IMR-90 (cell line): ENCODE measurements around the gene LEKR1. TPM values are rescaled to one million over a fixed set of nuclear protein-coding genes. Genes with fewer than 3 reads are reported as not detected.

Source experiments
- ATAC-seq: fragments of 200-7000 bp; cut with Tn5 transposase; 2 replicates; pipeline ENCODE4 v1.9.1; 2020; ENCODE audit warnings: low read depth, mild to moderate bottlenecking, moderate library complexity
- BruUV-seq: library from RNA; stranded (reverse); fragments of 400-500 nt; replicated peaks from 2 replicates; lab custom pipeline; 2021; lab: Mats Ljungman, UMichigan
- CTCF ChIA-PET: fragments of 300-600 bp; formaldehyde crosslinking; extraction: SDS; loops from one replicate; lab custom pipeline; 2021; ENCODE audit warnings: antibody characterized with exemption; lab: Yijun Ruan, JAX
- POLR2A ChIA-PET: fragments of 300-600 bp; sonication (Branson Sonifier 250); formaldehyde crosslinking; loops from one replicate; lab custom pipeline; 2022; ENCODE audit warnings: antibody characterized with exemption; ENCODE audit not compliant: unreplicated experiment; lab: Charles Lee
- DNase-seq: peaks from one replicate; pipeline ENCODE4 v3.0.0; 2013
- H2AFZ ChIP-seq: replicated peaks from 2 replicates; pipeline ENCODE3; 2013; ENCODE audit warnings: low read length, mild to moderate bottlenecking; ENCODE audit not compliant: poor library complexity
- H2AK5ac ChIP-seq: 2 replicates; pipeline ENCODE4 v1.6.1; 2013; ENCODE audit warnings: low read depth, low read length, inconsistent platforms
- H2AK9ac ChIP-seq: replicated peaks from 2 replicates; pipeline ENCODE3; 2013; ENCODE audit warnings: mild to moderate bottlenecking, low read depth, low read length, moderate library complexity; ENCODE audit not compliant: poor library complexity
- H2BK120ac ChIP-seq: 2 replicates; pipeline ENCODE4 v1.6.1; 2013; ENCODE audit warnings: low read depth, low read length, inconsistent platforms
- H2BK15ac ChIP-seq: 3 replicates; pipeline ENCODE4 v1.6.1; 2013; ENCODE audit warnings: low read depth, low read length, inconsistent platforms
- H2BK20ac ChIP-seq: 2 replicates; pipeline ENCODE4 v1.6.1; 2013; ENCODE audit warnings: low read depth, mild to moderate bottlenecking, inconsistent platforms, low read length, moderate library complexity
- H2BK5ac ChIP-seq: 2 replicates; pipeline ENCODE4 v1.6.1; 2013; ENCODE audit warnings: mild to moderate bottlenecking, low read depth, low read length, inconsistent platforms; ENCODE audit not compliant: poor library complexity, severe bottlenecking
- H3K14ac ChIP-seq: replicated peaks from 2 replicates; pipeline ENCODE4 v1.6.1; 2013; ENCODE audit warnings: low read depth, low read length, inconsistent platforms
- H3K18ac ChIP-seq: 2 replicates; pipeline ENCODE4 v1.6.1; 2013; ENCODE audit warnings: low read depth, low read length, control low read depth
- H3K23ac ChIP-seq: 2 replicates; pipeline ENCODE4 v1.6.1; 2013; ENCODE audit warnings: low read depth, low read length, inconsistent platforms
- H3K27ac ChIP-seq: 2 replicates; pipeline ENCODE4 v1.5.1; 2013; ENCODE audit warnings: mild to moderate bottlenecking, control low read depth, low read length; ENCODE audit not compliant: insufficient read depth
- H3K27me3 ChIP-seq: 2 replicates; pipeline ENCODE4 v1.6.1; 2013; ENCODE audit warnings: low read length; ENCODE audit not compliant: control insufficient read depth, insufficient read depth
- H3K36me3 ChIP-seq: 2 replicates; pipeline ENCODE4 v1.6.1; 2013; ENCODE audit warnings: low read length, mixed read lengths; ENCODE audit not compliant: control insufficient read depth, insufficient read depth
- H3K4ac ChIP-seq: 2 replicates; pipeline ENCODE4 v1.6.1; 2013; ENCODE audit warnings: low read depth, low read length, inconsistent platforms
- H3K4me1 ChIP-seq: 2 replicates; pipeline ENCODE4 v1.6.1; 2013; ENCODE audit warnings: low read length, mixed read lengths; ENCODE audit not compliant: control insufficient read depth, insufficient read depth
- H3K4me2 ChIP-seq: 2 replicates; pipeline ENCODE4 v1.6.1; 2013; ENCODE audit warnings: low read depth, mild to moderate bottlenecking, control low read depth, low read length, moderate library complexity
- H3K4me3 ChIP-seq: 2 replicates; pipeline ENCODE4 v1.5.1; 2013; ENCODE audit warnings: low read depth, mild to moderate bottlenecking, control low read depth, low read length, moderate library complexity; ENCODE audit not compliant: insufficient read depth
- H3K56ac ChIP-seq: 2 replicates; pipeline ENCODE4 v1.6.1; 2013; ENCODE audit warnings: low read length, inconsistent platforms; ENCODE audit not compliant: insufficient read depth; ENCODE audit errors: extremely low read depth
- H3K79me1 ChIP-seq, 2 experiments: 2 replicates each; pipeline ENCODE4 v1.6.1; 2013; ENCODE audit warnings: low read length in 2 of 2, inconsistent platforms in 1 of 2, low read depth in 1 of 2
- H3K9ac ChIP-seq: 2 replicates; pipeline ENCODE4 v1.6.1; 2013; ENCODE audit warnings: low read depth, low read length, control low read depth
- H3K9me1 ChIP-seq: 2 replicates; pipeline ENCODE4 v1.6.1; 2013; ENCODE audit warnings: low read length, inconsistent platforms; ENCODE audit not compliant: insufficient read depth
- H3K9me3 ChIP-seq: 2 replicates; pipeline ENCODE4 v1.6.1; 2013; ENCODE audit warnings: low read length; ENCODE audit not compliant: control insufficient read depth, insufficient read depth
- H4K20me1 ChIP-seq: 2 replicates; pipeline ENCODE4 v1.6.1; 2013; ENCODE audit warnings: low read length, inconsistent platforms; ENCODE audit not compliant: insufficient read depth
- H4K5ac ChIP-seq: 2 replicates; pipeline ENCODE4 v1.6.1; 2013; ENCODE audit warnings: mild to moderate bottlenecking, low read depth, low read length, control low read depth
- H4K8ac ChIP-seq, 2 experiments: 2 replicates each; pipeline ENCODE4 v1.6.1; 2013; ENCODE audit warnings: low read depth in 2 of 2, low read length in 2 of 2, control low read depth in 1 of 2, inconsistent platforms in 1 of 2
- H4K91ac ChIP-seq: 2 replicates; pipeline ENCODE4 v1.6.1; 2013; ENCODE audit warnings: low read depth, low read length, inconsistent platforms; ENCODE audit not compliant: insufficient read depth
- BHLHE40 ChIP-seq: fragments of 150-350 bp; IDR thresholded peaks from 2 replicates; pipeline ENCODE4 v1.6.1; 2016; ENCODE audit warnings: mild to moderate bottlenecking, low read depth, low read length
- CTCF ChIP-seq: conservative IDR thresholded peaks from 2 replicates; pipeline ENCODE4 v1.5.1; 2012; ENCODE audit warnings: mild to moderate bottlenecking, low read depth, low read length, improper control_type of control experiment
- FOS ChIP-seq: fragments of 150-350 bp; IDR thresholded peaks from 2 replicates; pipeline ENCODE4 v1.6.1; 2016; ENCODE audit warnings: low read depth, low read length
- NFE2L2 ChIP-seq: fragments of 150-350 bp; IDR thresholded peaks from 2 replicates; pipeline ENCODE4 v1.6.1; 2016; ENCODE audit warnings: low read depth, mild to moderate bottlenecking, low read length
- RAD21 ChIP-seq: IDR thresholded peaks from 2 replicates; pipeline ENCODE4 v1.6.1; 2012; ENCODE audit warnings: low read length, improper control_type of control experiment
- RFX5 ChIP-seq: IDR thresholded peaks from 2 replicates; pipeline ENCODE4 v1.8.0; 2012; ENCODE audit warnings: low read depth, mild to moderate bottlenecking, low read length, moderate library complexity
- SMC3 ChIP-seq: fragments of 150-350 bp; IDR thresholded peaks from 2 replicates; pipeline ENCODE4 v1.6.1; 2016; ENCODE audit warnings: low read depth, mild to moderate bottlenecking, antibody characterized with exemption, low read length, moderate library complexity
- USF2 ChIP-seq: fragments of 150-350 bp; IDR thresholded peaks from 2 replicates; pipeline ENCODE4 v1.6.1; 2017; ENCODE audit warnings: mild to moderate bottlenecking, antibody characterized with exemption, low read length, low read depth
- WGBS, 2 experiments: methylation state at CpG; one replicate each; pipeline versions ENCODE4 v1.1.5 to v1.1.7; 2013; ENCODE audit warnings: missing lambda C conversion rate in 2 of 2; ENCODE audit not compliant: insufficient read length in 1 of 2; ENCODE audit errors: extremely low coverage in 2 of 2; 5-methylcytosine and 5-hydroxymethylcytosine counted together
- dilution Hi-C: fragments of 300-500 bp; cut with HindIII; formaldehyde crosslinking; loops from one replicate; pipeline ENCODE4 v1.14.3; 2018; ENCODE audit warnings: low sequenced_read_pairs; ENCODE audit not compliant: unreplicated experiment
- in situ Hi-C: fragments of 300-500 bp; cut with MboI; formaldehyde crosslinking; loops from 3 replicates; pipeline ENCODE4 v1.14.3; 2019; ENCODE audit warnings: low sequenced_read_pairs, inconsistent platforms, mixed read lengths
- intact Hi-C: fragments of 100-400 bp; cut with micrococcal nuclease; formaldehyde crosslinking; loops from 2 replicates; pipeline ENCODE4 v1.10.0; 2022
- polyA plus RNA-seq, 3 experiments: library from polyadenylated mRNA; depleted of rRNA; stranded (reverse); fragments of >200 nt; gene quantifications; 2 replicates each; pipeline ENCODE4 v1.2.3, GENCODE V29; 2012; ENCODE audit warnings: low replicate concordance in 1 of 3
- total RNA-seq: library from RNA; depleted of rRNA; stranded (reverse); fragments of >200 nt; gene quantifications from 2 replicates; pipeline ENCODE4 v1.2.3, GENCODE V29; 2012

LEKR1 gene
- total and polyA plus RNA-seq, 2 of the 4 experiments (the other 2 are of a cell fraction) = 0.19 to 0.36 TPM

GRCh38 chr3:157093096-157093495, 266.9 kb downstream of the LEKR1 start:
- Histone ChIP-seq H3K18ac (no peak overlapping the region), H3K9me3 (no peaks in the 10 kb centered on the region), H4K91ac (no peak overlapping the region), H3K79me1 (0 out of 4 replicates have a peak, but pooled peaks cover 0 to 8% of the 10 kb centered on the region in 2 experiments), H3K27ac (no peak overlapping the region), H3K23ac (no peak overlapping the region), H2AK9ac (no peak overlapping the region), H3K4me3 (no peak overlapping the region), H2AK5ac (no peak overlapping the region), H2BK20ac (no peak overlapping the region), H3K9ac (no peak overlapping the region), H4K5ac (peak overlapping the region; percentile 19; the same call in 1 of the 2 replicates), H3K4ac (no peak overlapping the region), H3K4me1 (peaks cover 28% of the 10 kb centered on the region), H3K9me1 (peaks cover 19% of the 10 kb centered on the region), H2BK5ac (no peak overlapping the region), H3K36me3 (no peaks in the 10 kb centered on the region), H3K4me2 (no peak overlapping the region), H3K14ac (no peak overlapping the region), H4K20me1 (no peaks in the 10 kb centered on the region; the same call in 1 of the 2 replicates), H3K56ac (no peak overlapping the region), H2AFZ (no peak overlapping the region), H2BK15ac (no peak overlapping the region), H2BK120ac (no peak overlapping the region), H3K27me3 (no peaks in the 10 kb centered on the region), H4K8ac (no peak overlapping the region)
- intact Hi-C loops (no loop called here), in situ Hi-C loops (loop anchor here (5.0 kb wide), 1 partner anchor 34 kb away; no protein-coding TSS in a partner anchor), dilution Hi-C loops (no loop called here)
- no CpG with 5 or more reads among the region's 1 CpG for WGBS, 2 experiments
- no TSS peak for BruUV-seq
- no peak for ATAC-seq
- ChIA-PET POLR2A (interaction anchor here (0.6 kb wide), 1 partner anchor 557 kb away, joined by 4 read pairs; no protein-coding TSS in a partner anchor), CTCF (no interaction called here)
- no peak for DNase-seq
- TF ChIP-seq FOS = no peak
- TF ChIP-seq SMC3 = no peak
- TF ChIP-seq CTCF = no peak
- no peak for TF ChIP-seq RFX5
- TF ChIP-seq USF2 = no peak
- TF ChIP-seq RAD21 = no peak
- no peak for TF ChIP-seq BHLHE40
- no peak for TF ChIP-seq NFE2L2
